ENCODE data around the gene FXYD4. TPM values are rescaled to one million over a fixed set of nuclear protein-coding genes. Genes with fewer than 3 reads are reported as not detected.
"Not testable (repeated sequence)": the region's sequence is repeated elsewhere in the genome, so short reads cannot be mapped to it uniquely, and the experiment has no call there.

Gene FXYD4
- 1 to 10 TPM in 1 of 3 donors, under 1 TPM in 1, not detected in 1; 0.49 to 1.8 TPM for polyA plus RNA-seq (ENCODE audit: insufficient read length in 3 of 3)
- long read RNA-seq, donor 1, partial matches to known transcripts: 618 of 618 reads
- long read RNA-seq, donor 1, other reads (novel, unspliced or antisense): 0 of 618 reads
- long read RNA-seq, donor 2, partial matches to known transcripts: 0 of 1 reads
- long read RNA-seq, donor 2, other reads (novel, unspliced or antisense): 0 of 1 reads
- long read RNA-seq, donor 3, partial matches to known transcripts: 41 of 113 reads
- long read RNA-seq, donor 3, other reads (novel, unspliced or antisense): 72 of 113 reads
- long read RNA-seq, donor 4: 0 reads
- long read RNA-seq, donor 5: 0 reads
- long read RNA-seq, donor 6: 0 reads
- long read RNA-seq, donor 7, partial matches to known transcripts: 131 of 180 reads
- long read RNA-seq, donor 7, other reads (novel, unspliced or antisense): 48 of 180 reads
- long read RNA-seq, donor 8: 0 reads
- long read RNA-seq, donor 9: 0 reads
- long read RNA-seq, donor 10: 0 reads
- long read RNA-seq, donor 11: 0 reads
- long read RNA-seq, donor 12: 0 reads
- long read RNA-seq, donor 13: 0 reads
- long read RNA-seq, donor 14: 0 reads
- long read RNA-seq, donor 15: 0 reads
- long read RNA-seq, donor 16, partial matches to known transcripts: 57 of 161 reads
- long read RNA-seq, donor 16, other reads (novel, unspliced or antisense): 103 of 161 reads

GRCh38 chr10:43371418-43371817 lies at the start of gene FXYD4:
FXYD4 (plus strand) TSS chr10:43371636; CDS start chr10:43373747, 2,111 bp downstream.
- DNase-seq: no peak

- no peak for DNase-seq
Observed at GRCh38 chr10:43322331-43322730, 49.1 kb upstream of the FXYD4 start.

- DNase-seq: peak; percentile 94
Observed at GRCh38 chr10:43322769-43323168, 48.7 kb upstream of the FXYD4 start.

GRCh38 chr10:43323245-43323644 lies 48.2 kb upstream of the FXYD4 start:
- DNase-seq: no peak

- DNase-seq: no peak
Observed at GRCh38 chr10:43324876-43325275, 46.6 kb upstream of the FXYD4 start.

- DNase-seq: no peak
Observed at GRCh38 chr10:43327171-43327570, 44.3 kb upstream of the FXYD4 start.

GRCh38 chr10:43327986-43328385 lies 43.5 kb upstream of the FXYD4 start:
- no peak for DNase-seq

- DNase-seq: not testable (repeated sequence)
Observed at GRCh38 chr10:43328810-43329209, 42.6 kb upstream of the FXYD4 start.

GRCh38 chr10:43329246-43329885 lies 42.1 kb upstream of the FXYD4 start:
- DNase-seq: not testable (repeated sequence)

- not testable (repeated sequence) for DNase-seq
Observed at GRCh38 chr10:43330049-43330823, 41.2 kb upstream of the FXYD4 start.

- DNase-seq: not testable (repeated sequence)
Observed at GRCh38 chr10:43330824-43331127, 40.7 kb upstream of the FXYD4 start.

- DNase-seq: no peak
Observed at GRCh38 chr10:43333653-43334052, 37.8 kb upstream of the FXYD4 start.

GRCh38 chr10:43336061-43336460 lies 35.4 kb upstream of the FXYD4 start:
- no peak for DNase-seq

GRCh38 chr10:43336641-43337318 lies 34.7 kb upstream of the FXYD4 start:
- DNase-seq: no peak

- DNase-seq: not testable (repeated sequence)
Observed at GRCh38 chr10:43337536-43337935, 33.9 kb upstream of the FXYD4 start.

- DNase-seq: no peak
Observed at GRCh38 chr10:43338117-43338516, 33.3 kb upstream of the FXYD4 start.

GRCh38 chr10:43339136-43339535 lies 32.3 kb upstream of the FXYD4 start:
- DNase-seq: no peak

GRCh38 chr10:43340101-43340500 lies 31.3 kb upstream of the FXYD4 start:
- no peak for DNase-seq

GRCh38 chr10:43340619-43341018 lies 30.8 kb upstream of the FXYD4 start:
- no peak for DNase-seq

- DNase-seq: no peak
Observed at GRCh38 chr10:43341450-43341849, 30.0 kb upstream of the FXYD4 start.
